ENCODE data around the gene RFPL4A.

The RFPL4A gene

DNA sequence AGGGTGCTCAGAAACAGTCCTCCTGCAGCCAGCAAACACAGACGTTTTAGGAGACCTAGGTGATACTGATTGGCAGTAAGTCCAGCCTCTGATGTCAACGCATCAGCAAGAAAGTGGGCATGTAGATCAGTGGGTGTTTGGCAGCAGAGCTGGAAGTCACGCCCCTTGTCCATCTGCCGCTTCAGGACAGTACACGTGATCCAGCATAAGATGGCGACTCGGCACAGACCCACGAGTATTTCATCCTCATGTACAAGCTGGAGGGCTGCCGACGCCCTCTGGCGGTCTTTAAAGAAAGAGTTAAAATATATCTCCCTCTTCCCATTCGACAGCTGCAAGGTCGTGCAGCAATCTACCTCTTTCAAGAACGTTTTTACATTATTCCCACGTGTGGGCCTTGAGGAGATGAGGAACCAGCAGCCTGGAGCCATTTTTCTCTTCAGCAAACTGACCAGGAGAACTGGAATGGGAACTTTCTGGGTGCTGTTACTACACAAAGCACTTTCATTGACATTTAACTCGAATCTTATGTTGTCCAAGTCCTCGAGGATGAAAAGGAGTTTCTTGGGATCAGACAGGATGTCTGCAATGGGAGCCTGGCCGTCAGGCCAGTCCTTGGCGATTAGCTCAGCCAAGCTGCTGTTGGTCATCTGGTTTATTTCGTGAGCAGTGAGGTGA is 50.6 kb downstream of the RFPL4A start:
- DNase-seq, result peak; percentile 11

GRCh38 chr19:55811340-55811739 is 52.4 kb downstream of the RFPL4A start:
- no peak for DNase-seq

GRCh38 chr19:55812449-55812848 is 53.6 kb downstream of the RFPL4A start:
- no peak for DNase-seq
